HG03432 (cell line): ENCODE data around the gene ZNF649.

Experiments used
- ATAC-seq: cut with Tn5 transposase; IDR thresholded peaks from one replicate; pipeline ENCODE4 v1.9.1; 2021; ENCODE audit warnings: mild to moderate bottlenecking, moderate library complexity; ENCODE audit not compliant: unreplicated experiment

ZNF649 gene

DNA sequence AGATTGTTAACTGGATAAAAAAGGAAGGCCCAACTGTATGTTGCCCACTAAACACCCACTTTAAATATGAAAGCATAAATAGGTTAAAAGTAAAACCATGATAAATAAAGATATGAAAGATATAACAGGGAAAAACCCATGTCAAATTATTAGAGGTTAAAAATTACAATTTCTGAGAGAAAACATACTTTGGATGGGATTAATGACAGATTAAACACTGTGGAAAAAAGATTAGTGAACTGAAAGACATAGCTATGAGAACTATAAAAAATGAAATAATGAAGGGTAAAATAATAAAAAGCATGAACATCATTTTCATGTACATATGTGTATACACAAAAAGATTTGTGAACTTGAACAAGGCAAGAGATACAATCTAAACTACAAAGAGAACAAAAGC is 14.9 kb downstream of the ZNF649 start:
- ATAC-seq: no peak

DNA sequence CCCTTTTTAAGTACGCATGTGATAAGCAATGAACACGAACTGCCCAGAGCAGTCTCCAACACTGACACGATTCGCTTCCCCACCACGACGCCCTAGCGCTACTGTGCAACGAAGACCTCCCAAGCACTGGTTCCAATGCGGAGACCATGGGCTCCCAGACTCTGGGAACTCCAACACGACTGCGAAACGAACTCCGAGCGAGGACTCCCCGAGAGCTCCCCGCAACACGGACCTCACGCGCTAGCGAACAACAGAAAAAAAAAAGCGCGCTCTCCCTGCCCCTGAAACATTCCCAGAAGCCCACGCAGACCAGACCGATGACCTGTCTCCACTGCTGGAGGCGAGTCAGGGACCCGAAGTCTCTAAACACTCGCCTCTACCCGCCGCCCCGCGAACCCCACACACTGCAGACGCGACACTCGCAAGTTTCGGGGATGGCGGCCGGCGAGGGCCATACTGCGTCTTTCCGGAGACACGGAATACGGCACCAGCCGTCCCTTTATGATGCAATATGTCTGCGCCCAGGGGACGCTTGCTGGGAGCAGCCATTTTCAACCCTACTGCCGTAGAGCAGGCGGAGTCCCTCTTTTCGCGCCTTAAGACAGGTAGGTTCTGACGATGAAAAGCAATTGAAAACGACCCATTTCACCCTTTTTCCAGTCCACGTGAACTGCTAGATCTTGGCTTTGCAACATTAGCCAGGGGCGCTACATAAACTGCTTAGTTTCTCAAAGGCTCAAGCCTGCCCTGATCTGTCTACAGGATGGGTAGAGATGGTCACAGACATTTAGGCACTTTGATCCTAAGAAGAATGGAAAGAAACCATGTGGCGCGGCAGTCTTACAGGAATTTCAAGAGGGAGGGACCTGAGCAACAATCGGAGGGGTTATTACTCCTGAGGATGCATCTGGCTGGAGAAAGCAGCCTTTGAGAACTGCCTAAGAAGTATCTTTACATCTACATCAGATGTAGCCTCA is 17.0 kb downstream of the ZNF649 start, which contains the start of gene ZNF577:
ZNF577 (minus strand) TSS at position 430 of the 977 bp plus-strand sequence. CDS start 7,569 bp downstream, outside the sequence.
- ATAC-seq: no peak

DNA sequence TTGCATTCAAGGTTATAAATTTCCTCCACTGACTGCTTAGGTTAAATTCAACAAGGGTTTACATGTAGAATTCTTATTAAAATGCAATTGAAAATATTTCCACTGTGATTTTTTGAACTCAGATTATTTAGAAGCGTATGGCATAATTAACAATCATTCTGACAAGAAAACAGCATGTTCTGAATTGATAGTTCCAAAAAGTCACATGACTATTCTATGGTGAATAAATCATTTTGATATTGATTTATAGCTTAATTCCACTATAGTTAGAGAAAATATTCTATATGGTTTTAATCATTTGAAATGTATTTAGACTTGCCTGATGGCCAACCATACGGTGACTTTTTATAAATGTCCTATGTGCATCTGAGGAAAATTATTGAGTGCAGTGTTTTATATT is 20.1 kb downstream of the ZNF649 start:
- no peak for ATAC-seq

DNA sequence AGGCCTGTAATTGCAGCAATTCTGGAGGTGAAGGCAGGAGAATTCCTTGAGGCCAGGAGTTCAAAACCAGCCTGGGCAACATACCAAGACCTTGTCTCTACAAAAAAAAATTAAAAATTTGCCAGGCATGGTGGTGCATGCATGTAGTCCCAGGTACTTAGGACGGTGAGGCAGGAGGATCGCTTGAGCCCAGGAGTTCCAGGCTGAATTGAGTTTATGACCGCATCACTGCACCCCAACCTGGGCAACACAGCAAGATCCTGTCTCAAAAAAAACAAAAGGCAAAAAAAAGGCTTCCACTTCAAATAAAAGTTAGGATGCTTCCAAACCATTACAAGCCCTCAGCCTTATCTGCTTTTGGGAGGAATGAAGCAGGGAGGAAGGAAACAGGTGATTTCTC is 22.3 kb downstream of the ZNF649 start:
- no peak for ATAC-seq

DNA sequence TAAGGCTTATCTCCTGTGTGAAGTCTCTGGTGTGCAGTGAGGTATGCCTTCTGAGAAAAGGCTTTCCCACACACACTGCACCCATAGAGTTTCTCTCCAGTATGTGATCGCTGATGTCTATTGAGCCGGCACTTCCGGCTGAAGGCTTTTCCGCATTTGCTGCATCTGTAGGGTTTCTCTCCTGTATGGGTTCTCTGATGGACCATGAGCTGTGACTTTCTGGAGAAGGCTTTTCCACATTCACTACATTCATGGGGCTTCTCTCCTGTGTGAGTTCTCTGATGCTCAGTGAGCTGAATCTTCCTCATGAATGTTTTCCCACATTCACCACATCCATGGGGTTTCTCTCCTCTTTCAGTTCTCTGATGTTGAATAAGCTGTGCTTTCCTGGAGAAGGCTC is 31.7 kb downstream of the ZNF649 start:
- ATAC-seq: no peak

DNA sequence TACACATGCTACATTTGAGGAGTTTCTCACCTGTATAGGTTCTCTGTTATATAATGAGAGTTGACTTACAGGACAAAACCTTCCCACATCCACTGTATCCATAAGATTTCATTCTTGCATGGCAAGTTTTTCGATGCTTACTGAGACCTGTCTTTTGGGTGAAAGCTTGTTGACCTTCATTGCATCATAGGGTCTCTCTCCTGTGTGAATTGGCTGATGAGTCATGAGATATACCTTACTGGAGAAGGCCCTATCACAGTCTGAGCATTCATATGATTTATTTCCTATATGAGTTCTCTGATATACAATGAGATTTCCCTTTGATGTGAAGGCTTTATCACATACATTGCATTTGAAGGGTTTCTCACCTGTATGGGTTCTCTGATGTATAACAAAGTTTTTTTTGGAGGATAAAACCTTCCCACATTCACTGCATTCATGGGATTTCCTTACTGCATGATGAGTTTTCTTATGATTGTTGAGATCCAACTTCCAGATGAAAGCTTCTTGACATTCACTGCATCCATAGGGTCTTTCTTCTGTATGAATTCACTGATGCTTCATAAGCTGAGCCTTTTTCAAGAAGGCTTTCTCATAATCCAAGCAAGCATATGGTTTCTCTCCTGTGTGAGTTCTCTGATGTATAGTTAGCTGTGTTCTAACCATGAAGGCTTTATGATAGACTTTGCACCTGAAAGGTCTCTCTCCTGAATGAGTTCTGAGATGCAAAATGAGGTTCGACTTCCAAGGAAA is 42.8 kb downstream of the ZNF649 start:
- no peak for ATAC-seq
